Adrenal gland (tissue), 5 donors: Measurements from ENCODE around the gene PRKCA.

Source experiments
- POLR2A ChIP-seq, 2 donors: fragments of 450-650 bp; IDR thresholded peaks; one replicate each; pipeline ENCODE4 v1.6.1; 2017; ENCODE audit warnings: antibody characterized with exemption in 2 of 2, mild to moderate bottlenecking in 2 of 2, moderate library complexity in 1 of 2
- TF ChIP-seq, protein P1 (sequence below), 6 experiments: fragments of 450-650 bp in 4 of 6; fragments of 200-600 bp in 2 of 6; sonication (generic) in 1 of 6; IDR thresholded peaks; 1 replicate in 5 of 6; 2 replicates in 1 of 6; pipeline versions ENCODE4 v1.5.1 to v1.8.0; 2016 to 2021; ENCODE audit warnings: antibody characterized with exemption in 6 of 6, mild to moderate bottlenecking in 2 of 6, moderate library complexity in 1 of 6
- donor health status: DM: no; HTN: no; CAD: no.

- TF ChIP-seq, protein P1, sequence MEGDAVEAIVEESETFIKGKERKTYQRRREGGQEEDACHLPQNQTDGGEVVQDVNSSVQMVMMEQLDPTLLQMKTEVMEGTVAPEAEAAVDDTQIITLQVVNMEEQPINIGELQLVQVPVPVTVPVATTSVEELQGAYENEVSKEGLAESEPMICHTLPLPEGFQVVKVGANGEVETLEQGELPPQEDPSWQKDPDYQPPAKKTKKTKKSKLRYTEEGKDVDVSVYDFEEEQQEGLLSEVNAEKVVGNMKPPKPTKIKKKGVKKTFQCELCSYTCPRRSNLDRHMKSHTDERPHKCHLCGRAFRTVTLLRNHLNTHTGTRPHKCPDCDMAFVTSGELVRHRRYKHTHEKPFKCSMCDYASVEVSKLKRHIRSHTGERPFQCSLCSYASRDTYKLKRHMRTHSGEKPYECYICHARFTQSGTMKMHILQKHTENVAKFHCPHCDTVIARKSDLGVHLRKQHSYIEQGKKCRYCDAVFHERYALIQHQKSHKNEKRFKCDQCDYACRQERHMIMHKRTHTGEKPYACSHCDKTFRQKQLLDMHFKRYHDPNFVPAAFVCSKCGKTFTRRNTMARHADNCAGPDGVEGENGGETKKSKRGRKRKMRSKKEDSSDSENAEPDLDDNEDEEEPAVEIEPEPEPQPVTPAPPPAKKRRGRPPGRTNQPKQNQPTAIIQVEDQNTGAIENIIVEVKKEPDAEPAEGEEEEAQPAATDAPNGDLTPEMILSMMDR (IDR thresholded peaks at IDR 0.05), result no peak
- no peak for TF ChIP-seq POLR2A (IDR thresholded peaks at IDR 0.05)
Observed at GRCh38 chr17:66372182-66372581, 69.8 kb downstream of the PRKCA start.
